IMR-90 (cell line): Measurements from ENCODE around the gene GZF1. TPM values are rescaled to one million over a fixed set of nuclear protein-coding genes. Genes with fewer than 3 reads are reported as not detected.
"Not testable (repeated sequence)": the region's sequence is repeated elsewhere in the genome, so short reads cannot be mapped to it uniquely, and the experiment has no call there.

ENCODE experiments used
- ATAC-seq: fragments of 200-7000 bp; cut with Tn5 transposase; 2 replicates; pipeline ENCODE4 v1.9.1; 2020; ENCODE audit warnings: low read depth, mild to moderate bottlenecking, moderate library complexity
- BruUV-seq: library from RNA; stranded (reverse); fragments of 400-500 nt; replicated peaks from 2 replicates; lab custom pipeline; 2021; lab: Mats Ljungman, UMichigan
- CTCF ChIA-PET: fragments of 300-600 bp; formaldehyde crosslinking; extraction: SDS; loops from one replicate; lab custom pipeline; 2021; ENCODE audit warnings: antibody characterized with exemption; lab: Yijun Ruan, JAX
- POLR2A ChIA-PET: fragments of 300-600 bp; sonication (Branson Sonifier 250); formaldehyde crosslinking; loops from one replicate; lab custom pipeline; 2022; ENCODE audit warnings: antibody characterized with exemption; ENCODE audit not compliant: unreplicated experiment; lab: Charles Lee
- DNase-seq: peaks from one replicate; pipeline ENCODE4 v3.0.0; 2013
- H2AFZ ChIP-seq: replicated peaks from 2 replicates; pipeline ENCODE3; 2013; ENCODE audit warnings: low read length, mild to moderate bottlenecking; ENCODE audit not compliant: poor library complexity
- H2AK5ac ChIP-seq: 2 replicates; pipeline ENCODE4 v1.6.1; 2013; ENCODE audit warnings: low read depth, low read length, inconsistent platforms
- H2AK9ac ChIP-seq: replicated peaks from 2 replicates; pipeline ENCODE3; 2013; ENCODE audit warnings: mild to moderate bottlenecking, low read depth, low read length, moderate library complexity; ENCODE audit not compliant: poor library complexity
- H2BK120ac ChIP-seq: 2 replicates; pipeline ENCODE4 v1.6.1; 2013; ENCODE audit warnings: low read depth, low read length, inconsistent platforms
- H2BK15ac ChIP-seq: 3 replicates; pipeline ENCODE4 v1.6.1; 2013; ENCODE audit warnings: low read depth, low read length, inconsistent platforms
- H2BK20ac ChIP-seq: 2 replicates; pipeline ENCODE4 v1.6.1; 2013; ENCODE audit warnings: low read depth, mild to moderate bottlenecking, inconsistent platforms, low read length, moderate library complexity
- H2BK5ac ChIP-seq: 2 replicates; pipeline ENCODE4 v1.6.1; 2013; ENCODE audit warnings: mild to moderate bottlenecking, low read depth, low read length, inconsistent platforms; ENCODE audit not compliant: poor library complexity, severe bottlenecking
- H3K14ac ChIP-seq: replicated peaks from 2 replicates; pipeline ENCODE4 v1.6.1; 2013; ENCODE audit warnings: low read depth, low read length, inconsistent platforms
- H3K18ac ChIP-seq: 2 replicates; pipeline ENCODE4 v1.6.1; 2013; ENCODE audit warnings: low read depth, low read length, control low read depth
- H3K23ac ChIP-seq: 2 replicates; pipeline ENCODE4 v1.6.1; 2013; ENCODE audit warnings: low read depth, low read length, inconsistent platforms
- H3K27ac ChIP-seq: 2 replicates; pipeline ENCODE4 v1.5.1; 2013; ENCODE audit warnings: mild to moderate bottlenecking, control low read depth, low read length; ENCODE audit not compliant: insufficient read depth
- H3K27me3 ChIP-seq: 2 replicates; pipeline ENCODE4 v1.6.1; 2013; ENCODE audit warnings: low read length; ENCODE audit not compliant: control insufficient read depth, insufficient read depth
- H3K36me3 ChIP-seq: 2 replicates; pipeline ENCODE4 v1.6.1; 2013; ENCODE audit warnings: low read length, mixed read lengths; ENCODE audit not compliant: control insufficient read depth, insufficient read depth
- H3K4ac ChIP-seq: 2 replicates; pipeline ENCODE4 v1.6.1; 2013; ENCODE audit warnings: low read depth, low read length, inconsistent platforms
- H3K4me1 ChIP-seq: 2 replicates; pipeline ENCODE4 v1.6.1; 2013; ENCODE audit warnings: low read length, mixed read lengths; ENCODE audit not compliant: control insufficient read depth, insufficient read depth
- H3K4me2 ChIP-seq: 2 replicates; pipeline ENCODE4 v1.6.1; 2013; ENCODE audit warnings: low read depth, mild to moderate bottlenecking, control low read depth, low read length, moderate library complexity
- H3K4me3 ChIP-seq: 2 replicates; pipeline ENCODE4 v1.5.1; 2013; ENCODE audit warnings: low read depth, mild to moderate bottlenecking, control low read depth, low read length, moderate library complexity; ENCODE audit not compliant: insufficient read depth
- H3K56ac ChIP-seq: 2 replicates; pipeline ENCODE4 v1.6.1; 2013; ENCODE audit warnings: low read length, inconsistent platforms; ENCODE audit not compliant: insufficient read depth; ENCODE audit errors: extremely low read depth
- H3K79me1 ChIP-seq, 2 experiments: 2 replicates each; pipeline ENCODE4 v1.6.1; 2013; ENCODE audit warnings: low read length in 2 of 2, inconsistent platforms in 1 of 2, low read depth in 1 of 2
- H3K9ac ChIP-seq: 2 replicates; pipeline ENCODE4 v1.6.1; 2013; ENCODE audit warnings: low read depth, low read length, control low read depth
- H3K9me1 ChIP-seq: 2 replicates; pipeline ENCODE4 v1.6.1; 2013; ENCODE audit warnings: low read length, inconsistent platforms; ENCODE audit not compliant: insufficient read depth
- H3K9me3 ChIP-seq: 2 replicates; pipeline ENCODE4 v1.6.1; 2013; ENCODE audit warnings: low read length; ENCODE audit not compliant: control insufficient read depth, insufficient read depth
- H4K20me1 ChIP-seq: 2 replicates; pipeline ENCODE4 v1.6.1; 2013; ENCODE audit warnings: low read length, inconsistent platforms; ENCODE audit not compliant: insufficient read depth
- H4K5ac ChIP-seq: 2 replicates; pipeline ENCODE4 v1.6.1; 2013; ENCODE audit warnings: mild to moderate bottlenecking, low read depth, low read length, control low read depth
- H4K8ac ChIP-seq, 2 experiments: 2 replicates each; pipeline ENCODE4 v1.6.1; 2013; ENCODE audit warnings: low read depth in 2 of 2, low read length in 2 of 2, control low read depth in 1 of 2, inconsistent platforms in 1 of 2
- H4K91ac ChIP-seq: 2 replicates; pipeline ENCODE4 v1.6.1; 2013; ENCODE audit warnings: low read depth, low read length, inconsistent platforms; ENCODE audit not compliant: insufficient read depth
- WGBS, 2 experiments: methylation state at CpG; one replicate each; pipeline versions ENCODE4 v1.1.5 to v1.1.7; 2013; ENCODE audit warnings: missing lambda C conversion rate in 2 of 2; ENCODE audit not compliant: insufficient read length in 1 of 2; ENCODE audit errors: extremely low coverage in 2 of 2; 5-methylcytosine and 5-hydroxymethylcytosine counted together
- dilution Hi-C: fragments of 300-500 bp; cut with HindIII; formaldehyde crosslinking; loops from one replicate; pipeline ENCODE4 v1.14.3; 2018; ENCODE audit warnings: low sequenced_read_pairs; ENCODE audit not compliant: unreplicated experiment
- in situ Hi-C: fragments of 300-500 bp; cut with MboI; formaldehyde crosslinking; loops from 3 replicates; pipeline ENCODE4 v1.14.3; 2019; ENCODE audit warnings: low sequenced_read_pairs, inconsistent platforms, mixed read lengths
- intact Hi-C: fragments of 100-400 bp; cut with micrococcal nuclease; formaldehyde crosslinking; loops from 2 replicates; pipeline ENCODE4 v1.10.0; 2022
- polyA plus RNA-seq, 3 experiments: library from polyadenylated mRNA; depleted of rRNA; stranded (reverse); fragments of >200 nt; gene quantifications; 2 replicates each; pipeline ENCODE4 v1.2.3, GENCODE V29; 2012; ENCODE audit warnings: low replicate concordance in 1 of 3
- total RNA-seq: library from RNA; depleted of rRNA; stranded (reverse); fragments of >200 nt; gene quantifications from 2 replicates; pipeline ENCODE4 v1.2.3, GENCODE V29; 2012

Gene GZF1
- total and polyA plus RNA-seq, 2 of the 4 experiments (the other 2 are of a cell fraction) = 23.7 to 24.7 TPM

- H3K27ac ChIP-seq, H3K36me3 ChIP-seq, H3K9ac ChIP-seq, H3K4me2 ChIP-seq, H3K9me3 ChIP-seq, H2AFZ ChIP-seq, H2BK120ac ChIP-seq, H3K4me1 ChIP-seq, ATAC-seq, H3K4me3 ChIP-seq, dilution Hi-C loops, H3K23ac ChIP-seq, H3K56ac ChIP-seq, H2AK5ac ChIP-seq, H3K9me1 ChIP-seq, H3K18ac ChIP-seq, H4K5ac ChIP-seq, H4K8ac ChIP-seq, POLR2A ChIA-PET, H3K4ac ChIP-seq, H2BK5ac ChIP-seq, H3K27me3 ChIP-seq, H2BK20ac ChIP-seq, H2AK9ac ChIP-seq, H2BK15ac ChIP-seq, intact Hi-C loops, CTCF ChIA-PET, DNase-seq, BruUV-seq, H3K14ac ChIP-seq, H4K91ac ChIP-seq: not testable (repeated sequence)
- peaks cover 18% of the 10 kb centered on the region for H4K20me1 ChIP-seq
- in situ Hi-C loops = loop anchor here (10.0 to 25.0 kb wide), 2 partner anchors 294 to 1011 kb away; no protein-coding TSS in a partner anchor
- H3K79me1 ChIP-seq = peaks cover 0 to 21% of the 10 kb centered on the region in 2 experiments; a peak in 3 of 4 replicates
- WGBS, 2 experiments = no CpG with 5 or more reads among the region's 6 CpGs
Observed at GRCh38 chr20:23348510-23348909, 13.5 kb upstream of the GZF1 start.
